T-helper 2 cell treated with Interferon-gamma antibody and Interleukin-4, amounts not matched to agents 5 μg/mL and 100 μg/mL, for 36 hours (primary cell): Measurements from ENCODE around the gene UACA.
"Not testable (repeated sequence)": the region's sequence is repeated elsewhere in the genome, so short reads cannot be mapped to it uniquely, and the experiment has no call there.

Experiments
- DNase-seq: peaks from one replicate; pipeline ENCODE4 v3.0.0; 2021; ENCODE audit warnings: low spot score
- H3K27ac Mint-ChIP-seq: one replicate; pipeline ENCODE4 v1.8.0; 2021; ENCODE audit warnings: mild to moderate bottlenecking, mixed read lengths
- H3K27me3 Mint-ChIP-seq: one replicate; pipeline ENCODE4 v1.8.0; 2021; ENCODE audit warnings: low read depth, mixed read lengths
- H3K36me3 Mint-ChIP-seq: one replicate; pipeline ENCODE4 v1.8.0; 2021; ENCODE audit warnings: low read depth, mixed read lengths
- H3K4me1 Mint-ChIP-seq: one replicate; pipeline ENCODE4 v1.8.0; 2021; ENCODE audit warnings: low read depth, mixed read lengths
- H3K4me3 Mint-ChIP-seq: one replicate; pipeline ENCODE4 v1.8.0; 2022; ENCODE audit warnings: mild to moderate bottlenecking, moderate library complexity, mixed read lengths
- H3K9me3 Mint-ChIP-seq: one replicate; pipeline ENCODE4 v1.8.0; 2021; ENCODE audit warnings: mixed read lengths

UACA gene, protein sequence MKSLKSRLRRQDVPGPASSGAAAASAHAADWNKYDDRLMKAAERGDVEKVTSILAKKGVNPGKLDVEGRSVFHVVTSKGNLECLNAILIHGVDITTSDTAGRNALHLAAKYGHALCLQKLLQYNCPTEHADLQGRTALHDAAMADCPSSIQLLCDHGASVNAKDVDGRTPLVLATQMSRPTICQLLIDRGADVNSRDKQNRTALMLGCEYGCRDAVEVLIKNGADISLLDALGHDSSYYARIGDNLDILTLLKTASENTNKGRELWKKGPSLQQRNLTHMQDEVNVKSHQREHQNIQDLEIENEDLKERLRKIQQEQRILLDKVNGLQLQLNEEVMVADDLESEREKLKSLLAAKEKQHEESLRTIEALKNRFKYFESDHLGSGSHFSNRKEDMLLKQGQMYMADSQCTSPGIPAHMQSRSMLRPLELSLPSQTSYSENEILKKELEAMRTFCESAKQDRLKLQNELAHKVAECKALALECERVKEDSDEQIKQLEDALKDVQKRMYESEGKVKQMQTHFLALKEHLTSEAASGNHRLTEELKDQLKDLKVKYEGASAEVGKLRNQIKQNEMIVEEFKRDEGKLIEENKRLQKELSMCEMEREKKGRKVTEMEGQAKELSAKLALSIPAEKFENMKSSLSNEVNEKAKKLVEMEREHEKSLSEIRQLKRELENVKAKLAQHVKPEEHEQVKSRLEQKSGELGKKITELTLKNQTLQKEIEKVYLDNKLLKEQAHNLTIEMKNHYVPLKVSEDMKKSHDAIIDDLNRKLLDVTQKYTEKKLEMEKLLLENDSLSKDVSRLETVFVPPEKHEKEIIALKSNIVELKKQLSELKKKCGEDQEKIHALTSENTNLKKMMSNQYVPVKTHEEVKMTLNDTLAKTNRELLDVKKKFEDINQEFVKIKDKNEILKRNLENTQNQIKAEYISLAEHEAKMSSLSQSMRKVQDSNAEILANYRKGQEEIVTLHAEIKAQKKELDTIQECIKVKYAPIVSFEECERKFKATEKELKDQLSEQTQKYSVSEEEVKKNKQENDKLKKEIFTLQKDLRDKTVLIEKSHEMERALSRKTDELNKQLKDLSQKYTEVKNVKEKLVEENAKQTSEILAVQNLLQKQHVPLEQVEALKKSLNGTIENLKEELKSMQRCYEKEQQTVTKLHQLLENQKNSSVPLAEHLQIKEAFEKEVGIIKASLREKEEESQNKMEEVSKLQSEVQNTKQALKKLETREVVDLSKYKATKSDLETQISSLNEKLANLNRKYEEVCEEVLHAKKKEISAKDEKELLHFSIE (N-terminal part only)

DNA sequence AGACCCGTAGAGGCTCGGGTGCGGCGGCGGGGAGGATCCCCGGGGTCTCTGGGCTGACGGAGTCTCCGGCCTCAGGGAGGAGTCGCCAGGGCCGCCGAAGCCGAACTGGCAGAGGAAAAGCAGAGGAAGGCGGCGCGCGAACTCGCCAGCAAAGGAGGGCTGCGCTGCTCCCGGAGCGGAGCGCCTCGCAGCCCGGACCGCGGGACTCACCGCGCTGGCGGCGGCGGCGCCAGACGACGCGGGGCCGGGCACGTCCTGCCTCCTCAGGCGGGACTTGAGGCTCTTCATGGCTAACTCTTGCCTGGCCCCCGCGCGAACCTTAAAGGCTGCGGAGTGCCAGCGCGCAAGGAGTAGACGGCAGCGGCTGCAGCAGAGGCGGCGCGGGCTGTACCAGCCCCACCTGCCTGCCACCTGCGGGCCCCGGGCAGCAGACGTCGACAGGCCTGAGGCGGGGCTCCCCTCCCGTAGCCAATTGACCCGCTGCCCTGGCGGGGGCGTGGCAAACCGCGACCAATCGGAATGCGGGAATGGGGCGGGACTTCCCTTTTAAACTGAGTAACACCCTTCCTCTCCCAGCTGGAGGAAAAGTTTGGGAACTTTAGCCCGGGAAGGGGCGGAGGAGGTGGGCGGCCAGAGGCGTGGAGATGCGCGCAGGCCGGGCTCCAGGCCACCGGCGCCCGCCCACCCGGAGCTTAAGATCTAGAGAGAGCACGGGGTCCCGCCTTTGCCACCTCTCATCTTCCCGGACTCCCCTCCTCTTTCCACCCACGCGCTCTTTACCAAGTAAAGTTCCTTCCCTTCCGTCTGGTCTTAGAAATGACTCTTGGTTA is at the start of gene UACA:
UACA (minus strand) TSS at position 439 of the 830 bp plus-strand sequence; CDS start at position 288, 151 bp downstream.
- Mint-ChIP-seq H3K27me3 (peaks cover 58% of the 10 kb centered on the region), H3K4me3 (peak within 1 kb of the TSS; percentile 90), H3K27ac (no peak within 1 kb of the TSS), H3K9me3 (peaks cover 3% of the 10 kb centered on the region), H3K4me1 (peaks cover 16% of the 10 kb centered on the region), H3K36me3 (peaks cover 1% of the 10 kb centered on the region)
- DNase-seq = peak; percentile 71

- Mint-ChIP-seq H3K9me3 (no peaks in the 10 kb centered on the region), H3K36me3 (no peaks in the 10 kb centered on the region), H3K27me3 (peaks cover 3% of the 10 kb centered on the region), H3K27ac (no peak overlapping the region), H3K4me3 (no peak overlapping the region), H3K4me1 (peaks cover 4% of the 10 kb centered on the region)
- DNase-seq = no peak
These were observed 49.5 kb upstream of the UACA start for GRCh38 chr15:70812827-70813364.

DNA sequence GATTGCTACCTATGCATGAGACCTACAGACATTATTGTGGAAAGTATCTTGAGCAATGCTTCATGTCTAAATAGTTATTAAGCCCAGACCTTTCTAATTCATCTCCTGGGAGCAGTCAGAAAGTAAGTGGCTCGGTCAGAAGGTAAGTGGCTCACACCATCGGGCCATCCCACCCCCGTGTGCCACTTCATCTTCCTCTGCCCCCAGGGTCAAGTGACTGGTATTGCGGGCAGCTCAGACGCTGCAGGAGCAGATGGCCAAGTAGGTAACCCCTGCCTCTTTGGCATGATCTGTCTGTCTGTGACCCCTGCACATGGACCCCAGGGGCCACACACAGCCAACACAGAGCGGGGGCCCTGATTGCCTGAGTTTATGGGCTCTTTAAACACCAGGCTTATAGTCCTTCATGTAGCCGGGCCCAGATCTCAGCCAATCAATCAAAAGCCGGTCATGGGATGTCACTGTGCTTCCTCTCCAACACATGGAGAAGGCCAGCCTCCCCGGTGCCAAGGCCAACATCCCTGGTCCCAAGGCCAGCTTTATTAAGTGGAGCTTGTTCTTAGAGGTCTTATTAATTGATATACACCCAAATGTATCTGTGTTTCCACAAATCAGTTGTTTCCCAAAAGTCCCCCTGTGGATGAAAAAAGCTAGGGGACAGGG is 47.7 kb upstream of the UACA start:
- no peak overlapping the region for H3K4me3 Mint-ChIP-seq
- H3K27me3 Mint-ChIP-seq = peaks cover 3% of the 10 kb centered on the region

DNA sequence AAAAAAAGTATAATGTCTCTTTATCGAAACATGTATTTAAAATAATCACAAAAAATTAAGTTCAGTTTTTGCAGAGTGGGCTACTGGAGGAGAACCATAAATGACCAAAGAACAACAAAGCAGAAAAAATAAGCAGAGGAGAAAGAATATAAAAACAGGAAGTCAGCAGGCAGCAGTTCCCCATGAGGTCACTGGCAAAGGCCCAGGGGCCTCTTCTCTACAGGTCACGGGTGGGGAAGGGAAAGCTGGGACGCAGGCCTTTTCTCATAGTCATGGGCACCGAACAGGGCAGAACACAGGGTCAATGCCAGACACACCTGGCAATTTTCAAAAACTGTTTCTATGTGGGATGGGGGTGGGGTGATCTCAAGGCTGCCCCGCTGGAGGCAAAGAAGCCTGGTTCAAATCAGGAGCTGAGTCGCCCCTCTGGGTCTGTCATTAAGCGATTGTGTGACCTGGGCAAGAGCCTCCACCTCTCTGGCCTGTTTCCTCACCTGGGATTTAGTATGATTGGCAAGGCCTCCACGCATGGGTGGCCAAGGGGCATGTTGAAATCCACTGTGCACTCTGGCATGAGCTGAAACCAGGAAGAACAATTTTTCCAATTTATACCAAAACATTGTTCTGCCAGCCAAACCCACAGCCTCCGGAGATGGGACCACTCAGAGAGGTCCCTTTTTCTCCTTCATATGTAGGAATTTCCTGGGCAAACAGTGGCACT is 43.8 kb upstream of the UACA start:
- Mint-ChIP-seq H3K4me3 (no peak overlapping the region), H3K27me3 (peaks cover 3% of the 10 kb centered on the region), H3K27ac (no peak overlapping the region), H3K36me3 (no peaks in the 10 kb centered on the region), H3K9me3 (no peaks in the 10 kb centered on the region), H3K4me1 (peaks cover 3% of the 10 kb centered on the region)
- no peak for DNase-seq

More for the DNA sequence above, 47.7 kb upstream of the UACA start:
- no peak overlapping the region for H3K27ac Mint-ChIP-seq
- DNase-seq = no peak
- no peaks in the 10 kb centered on the region for H3K9me3 Mint-ChIP-seq
- no peaks in the 10 kb centered on the region for H3K36me3 Mint-ChIP-seq
- H3K4me1 Mint-ChIP-seq = peaks cover 4% of the 10 kb centered on the region

GRCh38 chr15:70804388-70804787 is 41.0 kb upstream of the UACA start:
- not testable (repeated sequence) for H3K4me1 Mint-ChIP-seq, H3K4me3 Mint-ChIP-seq, DNase-seq, H3K27me3 Mint-ChIP-seq, H3K9me3 Mint-ChIP-seq, H3K36me3 Mint-ChIP-seq, H3K27ac Mint-ChIP-seq

- Mint-ChIP-seq H3K9me3 (no peaks in the 10 kb centered on the region), H3K27ac (no peak overlapping the region), H3K36me3 (no peaks in the 10 kb centered on the region), H3K4me1 (no peaks in the 10 kb centered on the region), H3K27me3 (peaks cover 3% of the 10 kb centered on the region), H3K4me3 (no peak overlapping the region)
- DNase-seq = no peak
These were observed 39.3 kb upstream of the UACA start for GRCh38 chr15:70802629-70803028.

- peaks cover 3% of the 10 kb centered on the region for H3K27me3 Mint-ChIP-seq
- no peak for DNase-seq
- H3K9me3 Mint-ChIP-seq = no peaks in the 10 kb centered on the region
- H3K36me3 Mint-ChIP-seq = no peaks in the 10 kb centered on the region
- H3K4me3 Mint-ChIP-seq = no peak overlapping the region
- H3K4me1 Mint-ChIP-seq = no peaks in the 10 kb centered on the region
- H3K27ac Mint-ChIP-seq = no peak overlapping the region
These were observed 37.8 kb upstream of the UACA start for GRCh38 chr15:70801109-70801508.

DNA sequence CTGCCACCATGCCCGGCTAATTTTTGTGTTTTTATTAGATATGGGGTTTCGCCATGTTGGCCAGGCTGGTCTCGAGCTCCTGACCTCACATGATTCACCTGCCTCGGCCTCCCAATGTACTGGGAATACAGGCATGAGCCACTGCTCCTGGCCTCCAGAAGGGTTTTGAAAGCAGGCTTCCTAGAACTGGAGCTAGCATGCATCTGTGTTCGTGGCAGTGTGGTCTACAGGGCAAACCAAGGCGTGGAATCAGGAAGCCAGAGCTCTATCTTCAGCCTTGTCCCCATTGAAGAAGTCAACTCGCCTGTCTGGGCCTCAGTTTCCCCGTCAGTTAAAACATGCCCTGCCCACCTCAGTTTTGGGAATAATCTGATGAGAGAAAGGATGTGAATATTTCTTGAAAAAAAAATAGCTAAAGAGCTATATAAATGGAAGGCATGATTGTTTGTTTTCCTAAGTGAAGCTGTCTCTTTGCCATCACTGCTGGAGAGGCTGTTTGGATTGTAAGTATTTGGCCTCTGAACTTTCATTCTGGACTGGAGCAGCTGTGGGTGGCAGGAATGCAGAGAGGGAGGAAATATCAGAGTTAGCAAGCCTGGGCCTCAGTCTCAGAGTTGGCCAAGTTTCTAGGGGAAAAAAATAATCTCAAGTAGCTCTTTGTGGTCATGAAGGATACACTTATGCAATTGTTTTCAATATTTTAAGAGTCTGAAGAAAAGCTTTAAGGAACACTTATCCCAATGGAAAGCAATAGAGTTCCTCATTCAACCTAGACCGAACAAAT is 36.5 kb upstream of the UACA start:
- no peaks in the 10 kb centered on the region for H3K4me1 Mint-ChIP-seq
- peaks cover 3% of the 10 kb centered on the region for H3K27me3 Mint-ChIP-seq
- H3K27ac Mint-ChIP-seq = no peak overlapping the region
- H3K36me3 Mint-ChIP-seq = no peaks in the 10 kb centered on the region
- no peak for DNase-seq
- H3K4me3 Mint-ChIP-seq = no peak overlapping the region
- no peaks in the 10 kb centered on the region for H3K9me3 Mint-ChIP-seq

GRCh38 chr15:70797464-70797863 is 34.1 kb upstream of the UACA start:
- no peaks in the 10 kb centered on the region for H3K4me1 Mint-ChIP-seq
- DNase-seq = no peak
- no peaks in the 10 kb centered on the region for H3K9me3 Mint-ChIP-seq
- H3K36me3 Mint-ChIP-seq = no peaks in the 10 kb centered on the region
- peaks cover 8% of the 10 kb centered on the region for H3K27me3 Mint-ChIP-seq
- no peak overlapping the region for H3K27ac Mint-ChIP-seq
- no peak overlapping the region for H3K4me3 Mint-ChIP-seq

DNA sequence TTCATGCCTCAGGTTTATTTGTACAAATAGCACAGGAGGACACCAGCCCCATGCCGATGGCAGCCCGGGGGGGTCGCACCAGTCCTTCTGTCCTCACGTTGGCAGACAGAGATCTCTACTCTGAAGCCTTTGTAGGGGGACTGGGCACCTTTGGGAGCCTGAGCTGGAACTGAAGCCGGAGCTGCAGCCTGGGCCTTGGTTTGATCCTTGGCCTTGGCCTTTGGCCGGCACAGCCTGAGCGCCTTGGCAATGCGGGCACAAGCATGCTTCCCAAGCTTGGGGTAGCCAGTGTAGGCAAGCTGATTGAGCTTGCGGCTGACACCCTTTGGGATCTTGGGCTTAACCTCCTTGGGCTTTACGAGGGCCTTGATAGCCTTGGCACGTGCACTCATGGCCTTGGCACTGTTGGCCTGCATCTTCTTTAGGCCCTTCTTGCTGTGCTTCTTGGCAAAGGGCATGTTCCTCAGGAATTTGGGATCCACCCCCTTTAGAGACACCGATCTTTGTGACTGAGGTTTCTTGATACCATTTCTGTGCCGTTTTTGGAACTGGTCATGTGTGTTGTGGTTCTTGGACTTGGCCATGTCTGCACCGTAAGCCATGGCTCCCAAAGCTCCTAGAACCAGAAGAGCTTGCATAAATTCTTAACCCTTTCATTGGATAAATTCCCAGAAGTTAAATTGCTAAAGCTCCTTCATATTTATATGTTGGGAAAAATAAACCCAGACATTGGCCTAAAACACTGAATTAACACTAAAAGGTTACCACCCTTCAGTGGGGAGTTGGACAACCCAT is 33.4 kb upstream of the UACA start:
- no peaks in the 10 kb centered on the region for H3K4me1 Mint-ChIP-seq
- no peak overlapping the region for H3K4me3 Mint-ChIP-seq
- H3K27me3 Mint-ChIP-seq = peaks cover 11% of the 10 kb centered on the region
- DNase-seq = no peak
- H3K27ac Mint-ChIP-seq = no peak overlapping the region
- no peaks in the 10 kb centered on the region for H3K9me3 Mint-ChIP-seq
- no peaks in the 10 kb centered on the region for H3K36me3 Mint-ChIP-seq

DNA sequence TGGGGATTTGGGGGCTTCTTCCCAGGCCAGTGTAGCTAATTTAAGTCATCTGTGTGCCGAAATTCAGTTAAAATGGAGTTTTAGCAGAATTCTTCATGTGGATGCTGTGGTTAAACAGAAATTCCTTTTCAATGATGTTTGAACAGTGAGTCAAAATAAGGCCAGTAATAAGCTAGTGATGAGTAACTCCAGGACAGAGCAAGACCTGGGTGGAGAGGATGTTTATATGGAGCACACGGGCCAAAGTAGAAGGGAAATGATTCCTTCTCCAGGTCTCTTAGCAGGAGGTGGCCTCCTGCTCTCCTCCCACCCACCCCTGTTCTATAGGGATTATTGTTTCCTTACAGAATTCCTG is 31.9 kb upstream of the UACA start:
- H3K36me3 Mint-ChIP-seq = no peaks in the 10 kb centered on the region
- H3K9me3 Mint-ChIP-seq = no peaks in the 10 kb centered on the region
- H3K27me3 Mint-ChIP-seq = peaks cover 13% of the 10 kb centered on the region
- H3K4me3 Mint-ChIP-seq = no peak overlapping the region
- DNase-seq = no peak
- H3K27ac Mint-ChIP-seq = no peak overlapping the region
- H3K4me1 Mint-ChIP-seq = no peaks in the 10 kb centered on the region
